Spleen (tissue), 13 donors: Measurements from ENCODE around the gene DEFB128. TPM values are rescaled to one million over a fixed set of nuclear protein-coding genes. Genes with fewer than 3 reads are reported as not detected.

Experiments used
- DNase-seq: peaks from one replicate; pipeline ENCODE4 v3.0.0-alpha.2; 2020
- H3K27ac ChIP-seq, 8 donors: fragments of 200-600 bp; sonication (generic) in 7 of 8; 1 replicate in 4 of 8; 2 replicates in 4 of 8; pipeline versions ENCODE4 v1.5.0 to v1.8.0; 2016 to 2021; ENCODE audit warnings: inconsistent platforms in 4 of 8, mild to moderate bottlenecking in 4 of 8, moderate library complexity in 1 of 8
- H3K27me3 ChIP-seq, 7 donors: fragments of 200-600 bp; sonication (generic) in 6 of 7; replicated peaks in 1 of 7; 1 replicate in 4 of 7; 2 replicates in 3 of 7; pipeline versions ENCODE4 v1.5.0 to v1.8.0; 2016 to 2021; ENCODE audit warnings: inconsistent platforms in 3 of 7, mild to moderate bottlenecking in 1 of 7
- H3K36me3 ChIP-seq, 6 donors: fragments of 200-600 bp; sonication (generic) in 5 of 6; 1 replicate in 4 of 6; 2 replicates in 2 of 6; pipeline versions ENCODE4 v1.5.0 to v1.8.0; 2016 to 2021; ENCODE audit warnings: inconsistent platforms in 2 of 6
- H3K4me1 ChIP-seq, 6 donors: fragments of 200-600 bp; sonication (generic) in 5 of 6; 1 replicate in 3 of 6; 2 replicates in 3 of 6; pipeline versions ENCODE4 v1.5.0 to v1.8.0; 2016 to 2021; ENCODE audit warnings: inconsistent platforms in 3 of 6
- H3K4me3 ChIP-seq, 8 donors: fragments of 200-600 bp; sonication (generic) in 7 of 8; 1 replicate in 4 of 8; 2 replicates in 4 of 8; pipeline versions ENCODE4 v1.5.0 to v1.8.0; 2016 to 2021; ENCODE audit warnings: inconsistent platforms in 4 of 8, mild to moderate bottlenecking in 4 of 8, moderate library complexity in 2 of 8
- H3K9me3 ChIP-seq, 8 donors: fragments of 200-600 bp; sonication (generic) in 7 of 8; 1 replicate in 4 of 8; 2 replicates in 4 of 8; pipeline versions ENCODE4 v1.5.0 to v1.8.0; 2016 to 2021; ENCODE audit warnings: inconsistent platforms in 4 of 8
- CTCF ChIP-seq, 11 experiments: fragments of 200-600 bp in 7 of 11; fragments of 450-650 bp in 4 of 11; sonication (generic) in 4 of 11; IDR thresholded peaks in 8 of 11; conservative IDR thresholded peaks in 3 of 11; 1 replicate in 7 of 11; 2 replicates in 4 of 11; pipeline versions ENCODE4 v1.4.0 to v1.8.0; 2016 to 2021; ENCODE audit warnings: antibody characterized with exemption in 11 of 11, inconsistent platforms in 4 of 11, mild to moderate bottlenecking in 1 of 11
- POLR2A ChIP-seq, 3 donors: fragments of 450-650 bp; IDR thresholded peaks; one replicate each; pipeline ENCODE4 v1.5.1; 2017; ENCODE audit warnings: antibody characterized with exemption in 3 of 3, mild to moderate bottlenecking in 1 of 3
- POLR2AphosphoS5 ChIP-seq, 3 donors: sonication (generic); formaldehyde crosslinking; IDR thresholded peaks; one replicate each; pipeline ENCODE4 v1.5.1; 2017; ENCODE audit warnings: antibody characterized with exemption in 3 of 3
- WGBS, 5 donors: extraction: QIAGEN DNeasy Blood & Tissue Kit in 3 of 5; methylation state at CpG; one replicate each; pipeline versions ENCODE4 v1.1.5 to v1.1.7; 2013 to 2018; 5-methylcytosine and 5-hydroxymethylcytosine counted together
- intact Hi-C: fragments of 100-400 bp; cut with DNase I; formaldehyde crosslinking; loops from one replicate; pipeline ENCODE4 v1.15.0; 2023; ENCODE audit warnings: low total_unique reads
- long read RNA-seq, 2 donors: transcript quantifications; one replicate each; lab custom pipeline, GENCODE V29; 2026
- polyA plus RNA-seq, 3 donors: library from polyadenylated mRNA; stranded (reverse); fragments of 200-250 nt; gene quantifications; one replicate each; pipeline ENCODE4 v1.2.1, GENCODE V29; 2013
- total RNA-seq, 7 donors: library from RNA; depleted of rRNA in 3 of 7; stranded (reverse); fragments of >200 nt in 3 of 7; fragmentation: NEBNext Ultra II Directional in 4 of 7; extraction: Animal tissue kit (Norgen Biotek cat#: 25700) in 4 of 7; gene quantifications; one replicate each; pipeline versions ENCODE4 v1.1.0 to v1.2.1, GENCODE V29; 2016 to 2021
- donor health status: healthy with polysubstance abuse.
- donor health status: DM: no; HTN: no; CAD: no; lungs with moderate emphysema.
- donor health status: DM: no; HTN: no; CAD: no.
- donor health status: Bipolar disorder and iron deficiency.
- donor health status: healthy.
- donor health status: DM: no; HTN: no; CAD: no.
- donor health status: DM: yes; HTN: yes; CAD: no.

The DEFB128 gene
- total RNA-seq (not detected), polyA plus RNA-seq (not detected)
- long read RNA-seq, donor 1: 0 reads
- long read RNA-seq, donor 2: 0 reads

DNA sequence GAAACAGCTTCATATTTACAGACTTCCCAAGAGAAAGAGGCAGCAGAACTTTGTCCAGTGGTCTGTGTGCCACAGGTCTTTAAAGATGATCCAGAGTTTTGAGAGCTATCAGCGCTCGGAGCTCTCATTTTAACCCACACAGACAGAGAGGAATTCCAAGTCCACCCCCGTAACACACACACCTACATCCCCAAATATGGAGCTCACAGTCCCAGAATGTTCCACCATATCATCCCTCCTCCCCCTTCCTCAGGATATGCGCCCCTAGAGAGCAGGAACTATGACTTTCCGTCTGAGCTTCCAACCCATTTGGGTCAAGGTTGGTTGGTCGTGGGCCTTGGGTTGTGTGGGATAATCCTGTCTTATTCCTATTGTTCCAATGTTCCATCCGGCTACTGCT is at the start of gene DEFB128:
Gene DEFB128, minus strand, starts transcription at position 101 of the 400 bp plus-strand sequence. Its CDS starts 88 bp downstream, at position 13.
- peaks cover 0 to 17% (median 9%) of the 10 kb centered on the region in 8 donors for H3K9me3 ChIP-seq

GRCh38 chr20:237929-238328 is 48.4 kb upstream of the DEFB128 start:
- intact Hi-C loops: no loop called here
- WGBS, 5 donors: 45 to 63% (median 52%) methylated on average over 3 of the region's 3 CpGs
- TF ChIP-seq POLR2AphosphoS5 (IDR thresholded peaks at IDR 0.05): no peak
- no peak for TF ChIP-seq CTCF (IDR thresholded peaks at IDR 0.05 in 8 of 11, conservative IDR thresholded peaks at IDR 0.05 in 3 of 11)
- TF ChIP-seq POLR2A (IDR thresholded peaks at IDR 0.05): no peak
- no peaks in the 10 kb centered on the region for H3K27me3 ChIP-seq
- H3K9me3 ChIP-seq: no peaks in the 10 kb centered on the region
- no peaks in the 10 kb centered on the region for H3K36me3 ChIP-seq
- no peak for DNase-seq
- peaks cover 0 to 18% (median 11%) of the 10 kb centered on the region in 6 donors for H3K4me1 ChIP-seq
- H3K27ac ChIP-seq: peak overlapping the region; percentile 2 to 82 (median 70)
- H3K4me3 ChIP-seq: peak overlapping the region in 5 of 8 donors; percentile 12 to 54 (median 22)

More for the DNA sequence above, at the start of gene DEFB128:
- intact Hi-C loops: no loop called here
- Histone ChIP-seq H3K27ac (no peak within 1 kb of the TSS), H3K27me3 (peaks cover 0 to 20% (median 0%) of the 10 kb centered on the region in 7 donors), H3K36me3 (no peaks in the 10 kb centered on the region), H3K4me1 (no peaks in the 10 kb centered on the region), H3K4me3 (no peak within 1 kb of the TSS)
- no peak for DNase-seq
- no peak for TF ChIP-seq CTCF (IDR thresholded peaks at IDR 0.05 in 8 of 11, conservative IDR thresholded peaks at IDR 0.05 in 3 of 11)
- no peak for TF ChIP-seq POLR2A (IDR thresholded peaks at IDR 0.05)
- no peak for TF ChIP-seq POLR2AphosphoS5 (IDR thresholded peaks at IDR 0.05)
- WGBS, 5 donors: 56 to 68% (median 62%) methylated on average over 7 of the region's 7 CpGs

DNA sequence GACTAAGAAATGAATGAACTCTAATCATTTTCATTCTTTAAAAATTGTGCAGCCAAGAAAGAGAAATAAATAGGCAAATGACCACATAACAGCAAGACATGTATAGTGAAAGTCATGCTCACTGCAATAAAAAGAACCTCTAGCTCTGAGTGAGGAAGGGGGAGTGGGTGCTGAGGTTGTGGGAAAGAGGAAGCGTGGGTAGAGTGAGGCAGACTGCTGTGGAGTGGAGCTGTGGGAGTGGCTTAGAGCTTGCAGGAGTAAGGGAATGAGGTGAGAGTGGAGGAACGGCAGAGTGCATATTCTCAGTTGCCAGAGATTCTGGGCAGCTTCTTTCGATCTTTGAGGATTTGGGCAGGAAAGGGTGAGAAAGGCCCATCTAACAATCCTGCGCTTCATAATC is 48.0 kb upstream of the DEFB128 start:
- Histone ChIP-seq H3K36me3 (no peaks in the 10 kb centered on the region), H3K9me3 (no peaks in the 10 kb centered on the region), H3K27ac (peak overlapping the region; percentile 2 to 82 (median 70)), H3K4me1 (peaks cover 0 to 18% (median 11%) of the 10 kb centered on the region in 6 donors), H3K4me3 (peak overlapping the region in 5 of 8 donors; percentile 12 to 54 (median 22)), H3K27me3 (no peaks in the 10 kb centered on the region)
- no peak for DNase-seq
- intact Hi-C loops: no loop called here
- WGBS, 5 donors: 15 to 29% (median 24%) methylated on average over 4 of the region's 4 CpGs
- TF ChIP-seq POLR2AphosphoS5 (IDR thresholded peaks at IDR 0.05): no peak
- TF ChIP-seq CTCF (IDR thresholded peaks at IDR 0.05 in 8 of 11, conservative IDR thresholded peaks at IDR 0.05 in 3 of 11): no peak
- no peak for TF ChIP-seq POLR2A (IDR thresholded peaks at IDR 0.05)

- intact Hi-C loops: no loop called here
These were observed 46.4 kb upstream of the DEFB128 start for GRCh38 chr20:235891-236290.

More at GRCh38 chr20:235891-236290, 46.4 kb upstream of the DEFB128 start:
- Histone ChIP-seq H3K27ac (no peak overlapping the region), H3K9me3 (no peaks in the 10 kb centered on the region), H3K4me3 (no peak overlapping the region), H3K36me3 (no peaks in the 10 kb centered on the region), H3K4me1 (peaks cover 0 to 18% (median 11%) of the 10 kb centered on the region in 6 donors), H3K27me3 (no peaks in the 10 kb centered on the region)
- WGBS, 5 donors: 75 to 92% (median 80%) methylated on average over 1 of the region's 1 CpG
- DNase-seq: no peak
- TF ChIP-seq CTCF (IDR thresholded peaks at IDR 0.05 in 8 of 11, conservative IDR thresholded peaks at IDR 0.05 in 3 of 11): no peak
- no peak for TF ChIP-seq POLR2AphosphoS5 (IDR thresholded peaks at IDR 0.05)
- no peak for TF ChIP-seq POLR2A (IDR thresholded peaks at IDR 0.05)
